Measurements from ENCODE around the gene KIAA0753.

KIAA0753 gene

GRCh38 chr17:6558932-6559752 is 81.4 kb downstream of the KIAA0753 start:
- no peak for DNase-seq (ENCODE audit: low spot score)
- ChIA-PET CTCF (interaction anchor here (0.8 to 1.4 kb wide), 2 partner anchors 86 to 88 kb away, joined by 3 to 8 read pairs; no protein-coding TSS in a partner anchor), POLR2A (ENCODE audit: low non-redundant PET) (no interaction called here)
- H3K27ac ChIP-seq: peak overlapping the region; percentile 100
- no peak for TF ChIP-seq CTCF (conservative IDR thresholded peaks at IDR 0.05; ENCODE audit: low read depth)

DNA sequence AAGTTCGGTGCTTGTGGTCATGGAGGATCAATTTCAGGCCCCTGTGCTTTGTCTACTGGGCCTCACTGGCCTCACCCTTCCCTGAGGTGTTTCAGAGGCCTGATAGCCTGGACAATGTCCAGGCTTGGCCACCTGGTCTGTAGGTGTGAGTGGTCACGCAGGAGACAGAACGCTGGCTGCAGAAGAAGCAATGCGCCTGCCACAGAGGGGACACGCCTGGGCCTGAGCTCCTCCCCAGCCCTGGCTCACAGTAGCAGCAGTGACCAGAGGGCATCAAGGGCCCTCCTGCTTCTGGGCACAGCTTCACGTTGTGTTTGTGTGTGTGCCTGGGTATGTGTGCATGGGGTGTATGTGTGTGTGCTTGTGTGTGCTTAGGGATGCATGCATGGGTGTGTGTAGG is 82.2 kb downstream of the KIAA0753 start:
- ChIA-PET CTCF (interaction anchor here (1.3 kb wide), 1 partner anchor 85 kb away, joined by 4 read pairs; no protein-coding TSS in a partner anchor), POLR2A (ENCODE audit: low non-redundant PET) (no interaction called here)
- no peak for TF ChIP-seq CTCF (conservative IDR thresholded peaks at IDR 0.05; ENCODE audit: low read depth)
- no peak for DNase-seq (ENCODE audit: low spot score)
- H3K27ac ChIP-seq: peak overlapping the region; percentile 100

- no peak for TF ChIP-seq CTCF (conservative IDR thresholded peaks at IDR 0.05; ENCODE audit: low read depth)
- ChIA-PET CTCF (interaction anchor here (0.6 to 1.3 kb wide), 2 partner anchors 84 to 1567 kb away, joined by 4 read pairs; partner anchors contain the start of gene HES7), POLR2A (ENCODE audit: low non-redundant PET) (no interaction called here)
- no peak for DNase-seq (ENCODE audit: low spot score)
- H3K27ac ChIP-seq: peak overlapping the region; percentile 100
Measured at GRCh38 chr17:6557040-6557438, 83.5 kb downstream of the KIAA0753 start.

DNA sequence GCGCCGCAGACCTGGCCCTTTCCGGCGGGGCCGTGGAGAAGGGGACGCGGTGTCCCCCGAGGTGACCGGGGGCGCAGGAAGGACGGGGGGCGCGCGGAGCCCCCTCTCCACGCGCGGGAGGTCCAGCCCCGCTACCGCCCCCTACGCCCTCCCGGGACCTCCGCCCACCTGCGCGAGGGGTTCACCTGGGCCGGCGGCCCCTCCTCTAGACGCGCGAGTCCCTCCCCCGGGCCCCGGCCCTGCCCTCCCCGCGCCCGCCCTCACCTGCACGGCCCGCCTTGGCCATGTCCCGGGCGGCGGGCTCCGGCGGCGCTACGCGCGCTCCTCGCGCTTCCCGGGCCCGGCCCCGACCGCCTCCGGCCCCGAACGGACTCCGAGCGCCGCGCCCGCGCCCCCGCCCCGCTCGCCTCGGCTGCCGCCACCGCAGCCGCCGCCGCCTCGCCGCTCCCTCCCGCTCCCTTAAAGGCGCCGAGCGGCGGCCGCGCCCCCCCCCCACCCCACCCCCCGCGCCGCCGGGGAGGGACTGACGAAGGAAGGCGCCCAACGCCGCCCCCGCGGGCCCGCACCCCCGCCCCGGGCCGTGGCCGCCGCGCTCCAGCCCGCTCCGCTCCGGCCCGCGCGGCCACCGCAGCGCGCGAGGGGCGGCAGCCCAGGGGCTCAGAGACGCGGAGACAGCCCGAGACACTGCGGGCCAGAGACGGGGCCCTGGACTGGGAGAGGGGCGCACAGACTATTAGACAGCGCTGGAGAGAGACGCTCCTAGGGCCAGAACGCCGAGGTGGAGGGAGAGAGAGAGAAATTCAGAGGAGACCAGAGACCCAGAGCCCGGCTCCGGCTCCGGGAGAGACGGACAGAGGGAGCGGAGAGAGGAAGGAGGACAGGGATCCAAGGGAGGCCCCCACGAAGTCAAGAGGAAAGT is 84.1 kb downstream of the KIAA0753 start, which contains the start of gene PITPNM3:
TSS of gene PITPNM3 (minus strand) at position 435 of the 919 bp plus-strand sequence. CDS start at position 286, 149 bp downstream.
- H3K27ac ChIP-seq: peak within 1 kb of the TSS; percentile 100
- peak; percentile 39 for DNase-seq (ENCODE audit: low spot score)
- POLR2A ChIA-PET (ENCODE audit: low non-redundant PET): no interaction called here
- no peak for TF ChIP-seq CTCF (conservative IDR thresholded peaks at IDR 0.05; ENCODE audit: low read depth)
- CTCF ChIA-PET: no interaction called here

DNA sequence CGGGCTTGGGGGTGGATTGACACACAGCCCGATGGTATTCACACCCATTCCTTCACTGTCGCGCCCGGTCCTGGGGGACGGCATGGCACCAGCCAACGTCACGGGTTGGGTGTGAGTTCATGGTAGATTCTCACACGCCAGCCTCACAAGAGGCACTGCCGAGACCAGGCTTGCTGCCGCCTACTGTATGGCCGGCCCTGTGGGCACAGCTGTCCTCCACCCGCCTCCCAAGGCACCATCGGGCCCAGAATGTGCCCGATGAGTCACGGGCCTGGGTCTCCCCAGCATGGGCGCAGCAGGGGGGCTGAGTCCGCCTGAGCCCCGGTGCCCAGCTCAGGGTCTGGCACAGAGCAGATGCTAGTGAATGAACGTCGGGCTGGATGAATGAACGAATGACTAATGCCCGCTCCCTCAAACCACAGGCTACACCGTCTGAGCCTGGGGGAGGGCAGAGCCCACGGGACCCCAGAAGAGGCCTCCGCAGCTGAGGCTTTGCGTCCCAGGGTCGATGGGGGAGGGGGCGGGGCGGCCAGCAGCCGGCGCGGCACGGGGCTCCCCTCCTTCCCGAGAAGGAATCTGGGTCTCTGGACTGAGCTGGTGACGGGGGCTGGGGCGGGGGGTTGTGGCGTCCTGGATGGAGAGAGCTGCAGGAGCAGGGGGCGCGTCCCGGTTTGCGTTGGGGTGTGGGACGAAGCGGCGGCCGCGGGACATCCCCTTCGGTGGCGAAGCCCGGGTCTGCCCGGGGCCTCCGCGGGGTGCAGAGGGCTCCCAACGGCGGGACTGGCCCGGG is 85.0 kb downstream of the KIAA0753 start:
- ChIA-PET POLR2A (ENCODE audit: low non-redundant PET) (interaction anchor here (0.7 kb wide), 2 partner anchors 22 to 83 kb away, joined by 3 to 4 read pairs; no protein-coding TSS in a partner anchor), CTCF (interaction anchor here (0.7 to 1.4 kb wide), 4 partner anchors 49 to 87 kb away, joined by 3 to 4 read pairs (median 3); no protein-coding TSS in a partner anchor)
- no peak for TF ChIP-seq CTCF (conservative IDR thresholded peaks at IDR 0.05; ENCODE audit: low read depth)
- H3K27ac ChIP-seq: peak overlapping the region; percentile 100
- peak; percentile 34 for DNase-seq (ENCODE audit: low spot score)
